Nasal cavity respiratory epithelium epithelial cell of viscerocranial mucosa (primary cell): ENCODE measurements around the gene EDAR. TPM values are rescaled to one million over a fixed set of nuclear protein-coding genes. Genes with fewer than 3 reads are reported as not detected.

Experiments
- total RNA-seq: library from RNA; depleted of rRNA; stranded (reverse); fragments of >200 nt; gene quantifications from 2 replicates; pipeline ENCODE4 v1.2.3, GENCODE V29; 2014

Gene EDAR
- 0.14 and 0.34 TPM in 2 replicates for total RNA-seq

DNA sequence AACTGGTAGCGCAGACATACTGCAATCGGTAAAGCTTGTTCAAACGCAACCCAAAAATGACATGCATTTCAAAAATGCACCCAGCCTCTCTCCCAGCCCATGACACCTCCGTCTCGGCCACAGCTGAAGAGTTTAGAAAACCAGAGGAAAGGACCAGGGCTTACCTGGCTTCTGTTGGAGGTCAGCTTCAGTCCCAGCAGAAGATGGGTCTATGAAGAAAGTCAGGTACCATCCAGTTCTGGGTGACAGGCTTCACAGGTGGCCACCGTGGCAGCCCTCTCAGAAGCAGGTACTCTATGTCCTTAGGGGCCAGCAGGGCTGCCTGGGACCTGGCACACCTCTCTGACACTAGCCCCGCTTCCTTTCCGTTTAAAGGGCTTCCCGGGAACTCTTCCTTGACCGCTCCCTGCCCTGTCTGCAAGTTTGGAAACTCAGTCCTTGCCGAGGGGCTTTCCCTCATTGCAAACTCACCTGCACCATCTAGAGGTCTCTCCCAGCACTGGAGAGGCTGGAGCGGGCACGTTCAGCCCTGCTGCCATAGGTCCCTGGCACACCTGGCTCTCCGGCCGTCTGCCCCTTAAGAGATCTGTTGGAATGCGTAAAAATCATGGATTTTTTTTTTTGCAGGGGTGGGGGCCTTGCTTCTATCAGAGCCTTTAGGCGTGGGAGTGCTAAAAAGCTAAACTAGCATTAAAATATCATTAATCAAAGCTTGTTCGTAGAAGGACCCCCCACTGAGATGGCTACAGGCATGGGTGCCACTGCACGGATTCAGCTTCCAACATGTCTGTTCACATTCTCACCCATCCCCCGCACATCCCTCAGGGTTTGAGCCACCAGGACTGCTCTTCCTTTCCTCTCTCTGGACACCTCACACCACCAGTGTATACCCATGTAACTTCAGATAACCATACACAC is at the start of gene EDAR:
EDAR (minus strand) TSS at position 425 of the 918 bp plus-strand sequence. CDS start 58,206 bp downstream, outside the sequence.

Other genes with a start within 250 kb of the EDAR start
- 4.1 and 4.8 TPM in 2 replicates for gene CCDC138, start 202.4 kb downstream of the EDAR start, total RNA-seq
- under 0.01 and 0.57 TPM in 2 replicates for gene SH3RF3, start 140.0 kb upstream of the EDAR start, total RNA-seq